Measurements from ENCODE around the gene SPO11.

The SPO11 gene

DNA sequence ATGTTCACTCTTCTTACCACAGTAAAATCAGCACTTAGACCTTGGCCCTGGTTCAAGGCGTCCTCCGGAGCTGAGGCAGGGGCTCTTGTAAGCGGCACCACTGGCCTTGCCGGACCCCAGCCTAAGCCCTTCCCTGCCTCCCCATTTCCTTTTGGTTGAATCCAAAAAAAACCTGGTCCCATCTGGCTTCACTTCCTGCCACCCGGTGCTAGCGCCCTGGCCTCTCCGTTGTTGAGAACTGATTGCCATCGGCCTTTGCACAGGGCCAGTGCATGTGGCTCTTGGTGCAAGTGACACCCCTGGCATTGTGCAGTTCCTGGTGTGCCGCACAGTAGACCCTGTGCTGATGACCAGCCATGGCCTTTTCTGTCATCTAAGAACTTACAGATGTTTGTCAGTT lies 42.6 kb downstream of the SPO11 start:
- no peaks in the 10 kb centered on the region; the same call in 1 of the 2 replicates for H3K36me3 ChIP-seq
- no peak overlapping the region for H3K4me3 ChIP-seq
- no peak overlapping the region for H3K27ac ChIP-seq
- H3K4me1 ChIP-seq, result no peaks in the 10 kb centered on the region
- no peaks in the 10 kb centered on the region for H3K9me3 ChIP-seq
- H3K27me3 ChIP-seq, result no peaks in the 10 kb centered on the region
- H4K20me1 ChIP-seq, result peaks cover 75% of the 10 kb centered on the region
- TF ChIP-seq Cebpa-rat (IDR thresholded peaks at IDR 0.05), result no peak
- H3K9ac ChIP-seq, result no peak overlapping the region
- no peak overlapping the region for H3K4me2 ChIP-seq

DNA sequence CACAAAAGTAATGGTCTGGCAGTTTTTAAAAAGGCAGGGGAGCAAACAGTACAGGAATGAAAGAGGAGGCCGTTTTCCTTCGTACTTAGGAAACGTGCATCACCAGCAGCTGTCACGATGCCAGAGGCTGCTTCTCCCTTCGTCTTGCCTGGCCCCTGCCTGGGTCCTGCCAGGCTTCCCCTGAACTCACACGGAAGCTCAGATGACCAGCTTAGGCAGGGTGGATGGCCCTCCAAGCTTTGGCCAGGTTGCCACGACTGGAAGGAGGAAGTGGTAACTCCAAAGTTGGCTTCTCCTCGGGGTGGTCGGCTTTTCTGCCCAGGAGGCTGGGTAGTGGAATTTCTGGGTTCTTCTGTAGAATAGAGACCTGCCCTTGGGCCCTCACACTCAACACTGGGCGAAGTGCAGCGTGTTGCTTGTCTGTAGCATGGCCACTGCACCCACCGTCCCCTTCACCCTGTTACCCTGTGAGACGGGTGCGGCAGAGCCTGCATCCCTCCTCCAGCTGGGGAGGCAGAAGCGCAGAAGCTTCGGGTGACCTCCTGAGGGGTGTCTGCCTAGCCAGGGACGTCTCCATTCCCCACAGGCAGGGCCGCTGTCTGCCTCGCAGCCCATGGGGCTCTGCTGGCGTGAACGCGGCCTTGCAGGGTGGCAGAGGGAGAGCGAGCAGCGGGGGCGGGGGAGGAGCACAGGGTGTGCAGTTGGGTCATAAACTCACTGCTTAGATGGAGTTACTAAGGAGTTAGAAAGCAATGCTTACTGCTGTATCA lies 43.2 kb downstream of the SPO11 start:
- H4K20me1 ChIP-seq, result peaks cover 81% of the 10 kb centered on the region
- H3K4me1 ChIP-seq, result no peaks in the 10 kb centered on the region
- no peaks in the 10 kb centered on the region; the same call in 1 of the 2 replicates for H3K36me3 ChIP-seq
- no peak overlapping the region for H3K4me3 ChIP-seq
- no peak overlapping the region for H3K4me2 ChIP-seq
- H3K9me3 ChIP-seq, result no peaks in the 10 kb centered on the region
- no peak overlapping the region for H3K27ac ChIP-seq
- H3K27me3 ChIP-seq, result no peaks in the 10 kb centered on the region
- no peak overlapping the region for H3K9ac ChIP-seq
- TF ChIP-seq Cebpa-rat (IDR thresholded peaks at IDR 0.05), result no peak

DNA sequence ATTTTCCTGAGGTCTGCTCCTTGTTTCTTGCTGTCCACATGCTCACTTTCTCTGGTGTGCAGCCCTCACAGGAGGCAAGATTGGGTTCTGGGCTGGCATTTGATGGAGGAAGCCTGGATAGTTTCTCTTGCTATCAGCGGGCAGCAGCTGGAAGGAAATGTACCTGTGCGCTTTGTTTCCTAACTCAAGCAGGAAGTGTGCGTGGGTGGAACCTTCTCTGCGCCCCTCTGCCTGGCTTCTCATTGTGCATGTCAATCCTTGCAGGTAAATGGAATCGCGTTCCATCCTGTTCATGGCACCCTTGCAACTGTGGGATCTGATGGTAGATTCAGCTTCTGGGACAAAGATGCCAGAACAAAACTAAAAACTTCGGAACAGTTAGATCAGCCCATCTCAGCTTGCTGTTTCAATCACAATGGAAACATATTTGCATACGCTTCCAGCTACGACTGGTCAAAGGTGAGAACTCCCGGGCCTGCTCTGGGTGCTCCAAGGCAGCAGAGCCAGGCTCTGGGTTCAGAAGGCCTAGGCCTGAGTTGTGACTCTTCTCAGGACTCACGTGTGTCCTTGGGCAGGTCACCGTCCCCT lies 44.8 kb downstream of the SPO11 start:
- Histone ChIP-seq H3K36me3 (no peaks in the 10 kb centered on the region; the same call in 1 of the 2 replicates), H3K4me1 (no peaks in the 10 kb centered on the region), H3K4me3 (no peak overlapping the region), H3K9me3 (no peaks in the 10 kb centered on the region), H3K27me3 (no peaks in the 10 kb centered on the region), H3K27ac (no peak overlapping the region), H3K4me2 (no peak overlapping the region), H3K9ac (no peak overlapping the region), H4K20me1 (peaks cover 90% of the 10 kb centered on the region)
- no peak for TF ChIP-seq Cebpa-rat (IDR thresholded peaks at IDR 0.05)

DNA sequence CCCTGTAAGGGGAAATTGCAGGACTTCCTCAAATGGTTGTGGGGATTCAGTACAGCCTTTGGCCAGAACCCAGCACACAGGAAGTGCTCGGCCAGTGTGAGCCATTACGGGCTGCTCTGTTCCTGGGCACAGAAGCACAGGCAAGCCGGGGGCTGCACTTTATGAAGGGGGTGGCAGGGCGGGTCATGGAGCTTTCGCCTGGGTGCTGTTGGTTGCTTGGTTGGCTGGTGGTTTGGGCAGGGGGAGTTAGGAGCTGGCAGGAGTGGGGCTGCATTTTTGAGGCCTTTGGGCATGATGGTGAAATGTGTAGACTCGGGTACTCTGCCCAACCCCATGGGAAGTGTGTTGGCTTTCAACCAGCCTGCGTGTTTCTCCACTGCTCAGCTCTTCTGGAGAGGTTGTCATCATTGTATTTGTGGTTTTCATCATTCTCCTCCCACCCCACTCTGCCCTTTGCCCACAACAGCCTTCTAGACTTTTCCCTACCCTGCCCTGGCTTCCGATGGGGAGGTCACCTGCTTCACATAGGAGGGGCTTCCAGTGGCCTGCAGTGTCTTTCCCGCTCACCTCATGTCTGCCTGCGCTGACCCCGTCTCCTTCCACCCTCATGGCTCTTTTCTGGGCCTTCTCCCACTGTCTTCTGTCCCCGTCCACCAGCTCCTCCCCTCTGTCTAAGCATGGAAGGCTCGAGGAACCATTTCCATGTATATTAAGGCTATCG lies 45.5 kb downstream of the SPO11 start:
- H3K4me1 ChIP-seq, result no peaks in the 10 kb centered on the region
- no peak overlapping the region for H3K27ac ChIP-seq
- 0 out of 2 replicates have a peak overlapping the region, but pooled peaks have one; percentile 15 for H3K9ac ChIP-seq
- no peaks in the 10 kb centered on the region for H3K9me3 ChIP-seq
- no peak for TF ChIP-seq Cebpa-rat (IDR thresholded peaks at IDR 0.05)
- no peaks in the 10 kb centered on the region for H3K27me3 ChIP-seq
- H3K4me3 ChIP-seq, result no peak overlapping the region
- H3K36me3 ChIP-seq, result no peaks in the 10 kb centered on the region; the same call in 1 of the 2 replicates
- no peak overlapping the region for H3K4me2 ChIP-seq
- H4K20me1 ChIP-seq, result peaks cover 92% of the 10 kb centered on the region

DNA sequence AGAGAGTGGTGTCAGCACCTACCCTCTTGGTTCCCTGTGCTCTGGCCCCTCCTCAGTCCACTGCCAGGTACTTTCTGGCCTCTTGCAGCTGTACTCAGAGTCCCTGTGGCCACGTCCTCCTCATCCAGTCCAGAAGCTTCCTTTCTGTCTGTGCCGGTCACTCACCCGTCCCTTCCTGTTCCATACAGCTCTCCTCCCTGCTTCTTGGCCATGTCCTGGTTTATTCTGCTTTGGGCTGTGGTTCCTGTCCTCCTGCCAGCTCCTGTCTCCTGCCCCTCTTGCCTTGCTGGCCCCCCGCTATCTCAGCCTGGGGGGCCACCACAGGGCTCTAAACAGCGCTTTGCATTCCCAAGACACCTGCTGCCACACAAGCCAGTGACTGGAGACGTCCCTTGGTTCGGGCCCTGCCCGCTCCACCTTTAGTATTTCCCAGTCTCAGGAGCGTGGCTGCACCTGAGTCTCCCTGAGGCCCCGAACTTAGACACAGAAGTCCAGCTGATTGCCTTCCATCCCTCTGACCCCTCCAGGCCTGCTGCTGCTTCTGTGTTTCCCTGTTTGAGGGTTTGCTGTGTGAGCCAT lies 46.1 kb downstream of the SPO11 start:
- no peaks in the 10 kb centered on the region for H3K27me3 ChIP-seq
- H3K9me3 ChIP-seq, result no peaks in the 10 kb centered on the region
- peaks cover 91% of the 10 kb centered on the region for H4K20me1 ChIP-seq
- no peak overlapping the region for H3K27ac ChIP-seq
- H3K4me1 ChIP-seq, result no peaks in the 10 kb centered on the region
- H3K36me3 ChIP-seq, result no peaks in the 10 kb centered on the region; the same call in 1 of the 2 replicates
- TF ChIP-seq Cebpa-rat (IDR thresholded peaks at IDR 0.05), result no peak
- 0 out of 2 replicates have a peak overlapping the region, but pooled peaks have one; percentile 15 for H3K9ac ChIP-seq
- no peak overlapping the region for H3K4me3 ChIP-seq
- H3K4me2 ChIP-seq, result no peak overlapping the region

DNA sequence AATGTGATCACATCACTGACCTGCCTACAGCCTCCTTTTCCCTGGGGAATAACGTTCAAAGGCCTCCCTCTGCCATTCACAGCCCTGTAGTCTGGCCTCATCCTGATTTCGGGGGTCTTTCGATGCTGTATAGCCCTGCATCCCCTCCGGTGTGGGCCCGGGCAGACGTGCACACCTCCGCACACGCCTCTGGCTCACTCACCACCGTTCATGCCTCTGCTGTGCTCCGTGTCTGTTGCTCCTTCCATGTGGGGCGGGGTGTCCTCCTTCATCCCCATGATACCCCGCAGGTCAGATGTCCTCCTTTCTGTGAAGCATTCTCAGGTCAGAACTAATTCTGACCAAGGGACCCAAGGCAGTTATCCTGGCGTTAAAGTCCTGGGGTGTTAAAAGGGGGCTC lies 47.7 kb downstream of the SPO11 start:
- Histone ChIP-seq H3K4me1 (no peaks in the 10 kb centered on the region), H3K4me3 (no peak overlapping the region), H3K4me2 (no peak overlapping the region), H3K27me3 (no peaks in the 10 kb centered on the region), H3K36me3 (no peaks in the 10 kb centered on the region; the same call in 1 of the 2 replicates), H3K9me3 (no peaks in the 10 kb centered on the region), H3K9ac (no peak overlapping the region), H3K27ac (no peak overlapping the region), H4K20me1 (peaks cover 87% of the 10 kb centered on the region)
- no peak for TF ChIP-seq Cebpa-rat (IDR thresholded peaks at IDR 0.05)

DNA sequence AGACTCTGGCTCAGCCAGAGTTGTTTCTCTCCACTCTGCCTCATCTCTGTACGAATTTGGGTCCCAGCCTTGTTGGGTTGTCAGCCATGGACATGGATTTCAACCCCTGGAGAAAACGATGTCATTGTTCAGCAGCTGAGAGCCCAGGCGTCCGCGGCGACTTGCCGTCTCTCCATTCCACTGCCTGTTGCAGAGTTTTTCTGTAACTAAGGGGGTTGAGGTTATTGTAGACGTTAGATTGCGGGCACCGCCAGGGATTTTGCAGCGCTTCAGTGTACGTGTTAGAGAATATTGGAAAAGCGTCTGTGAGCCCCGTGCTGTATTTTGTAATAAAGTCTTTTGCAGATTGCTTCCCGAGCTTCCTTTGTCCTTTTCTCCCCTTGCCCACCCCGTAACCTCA lies 48.5 kb downstream of the SPO11 start:
- no peak overlapping the region for H3K9ac ChIP-seq
- H3K4me1 ChIP-seq, result no peaks in the 10 kb centered on the region
- H3K4me2 ChIP-seq, result no peak overlapping the region
- H3K36me3 ChIP-seq, result peaks cover 2% of the 10 kb centered on the region; the same call in 1 of the 2 replicates
- H3K4me3 ChIP-seq, result no peak overlapping the region
- no peaks in the 10 kb centered on the region for H3K9me3 ChIP-seq
- no peak for TF ChIP-seq Cebpa-rat (IDR thresholded peaks at IDR 0.05)
- no peak overlapping the region for H3K27ac ChIP-seq
- H3K27me3 ChIP-seq, result no peaks in the 10 kb centered on the region
- peaks cover 81% of the 10 kb centered on the region for H4K20me1 ChIP-seq

DNA sequence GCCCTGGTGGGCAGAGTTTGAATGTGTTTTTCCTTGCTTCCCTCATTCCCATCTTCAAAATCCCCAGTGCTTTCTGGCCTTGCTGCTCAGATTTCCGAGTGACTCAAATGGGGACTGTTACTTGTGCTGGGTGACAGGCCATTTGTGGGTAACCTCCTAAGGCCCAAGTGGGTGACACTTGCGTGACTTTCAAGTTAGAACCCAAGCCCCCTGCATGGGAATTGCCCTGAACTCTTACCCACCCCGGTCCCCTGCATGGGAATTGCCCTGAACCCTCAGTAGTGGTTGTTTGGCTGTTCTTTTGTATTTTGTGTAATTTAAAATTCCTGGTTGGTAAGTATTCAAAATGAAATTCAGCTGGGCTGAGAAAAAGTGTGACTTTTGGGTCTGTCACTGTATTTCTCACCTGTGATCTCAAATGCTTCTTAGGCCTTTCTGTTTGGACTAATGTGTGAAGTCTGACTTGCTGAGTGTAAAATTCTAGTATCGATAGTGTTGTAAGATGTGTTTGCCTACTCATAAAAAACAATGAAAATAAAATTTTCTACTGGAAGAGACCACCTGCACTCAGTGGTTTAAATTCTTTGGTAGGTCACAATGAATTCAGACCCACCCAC lies 49.2 kb downstream of the SPO11 start:
- H3K9ac ChIP-seq, result no peak overlapping the region

DNA sequence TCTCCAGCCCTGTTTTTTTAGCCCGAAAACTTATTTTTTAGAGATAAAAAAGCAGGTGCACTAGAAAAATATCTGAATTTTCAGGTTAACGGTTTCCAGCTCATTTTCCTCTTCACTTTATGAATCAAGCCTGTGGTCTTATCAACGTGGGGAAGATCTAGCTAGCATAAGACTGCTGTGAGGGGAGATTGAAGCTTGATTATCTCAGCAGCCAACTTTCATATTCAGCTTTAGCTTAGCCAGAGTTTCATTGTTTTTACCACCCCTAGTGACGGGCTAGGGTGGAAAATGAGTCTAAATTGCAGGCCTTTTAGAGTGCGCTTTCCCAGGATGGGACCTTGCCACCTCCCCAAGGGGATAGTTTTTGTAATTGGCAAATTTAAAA lies 49.7 kb downstream of the SPO11 start:
- H3K36me3 ChIP-seq, result peaks cover 7% of the 10 kb centered on the region; the same call in 1 of the 2 replicates
- TF ChIP-seq Cebpa-rat (IDR thresholded peaks at IDR 0.05), result no peak
- no peaks in the 10 kb centered on the region for H3K9me3 ChIP-seq
- no peak overlapping the region for H3K4me2 ChIP-seq
- no peaks in the 10 kb centered on the region for H3K27me3 ChIP-seq
- no peak overlapping the region for H3K27ac ChIP-seq
- H3K4me1 ChIP-seq, result no peaks in the 10 kb centered on the region
- no peak overlapping the region for H3K4me3 ChIP-seq
- H3K9ac ChIP-seq, result no peak overlapping the region
- H4K20me1 ChIP-seq, result peaks cover 71% of the 10 kb centered on the region

More for the DNA sequence above, 49.2 kb downstream of the SPO11 start:
- Histone ChIP-seq H3K36me3 (peaks cover 4% of the 10 kb centered on the region; the same call in 1 of the 2 replicates), H3K4me3 (no peak overlapping the region), H3K4me2 (no peak overlapping the region), H3K27me3 (no peaks in the 10 kb centered on the region), H3K27ac (no peak overlapping the region), H3K4me1 (no peaks in the 10 kb centered on the region), H4K20me1 (peaks cover 76% of the 10 kb centered on the region), H3K9me3 (no peaks in the 10 kb centered on the region)
- no peak for TF ChIP-seq Cebpa-rat (IDR thresholded peaks at IDR 0.05)

Measured in BLaER1 (cell line).